Tibial artery (tissue), 4 donors: ENCODE results near the gene P2RX1.

ENCODE experiments used
- DNase-seq, 2 donors: peaks; one replicate each; pipeline ENCODE4 v3.0.0-alpha.2; 2019
- H3K27ac ChIP-seq, 2 donors: fragments of 200-600 bp; sonication (generic) in 1 of 2; 1 replicate in 1 of 2; 2 replicates in 1 of 2; pipeline ENCODE4 v1.5.1; 2018 to 2019; ENCODE audit warnings: mild to moderate bottlenecking in 1 of 2
- H3K27me3 ChIP-seq, 2 donors: fragments of 200-600 bp; sonication (generic) in 1 of 2; one replicate each; pipeline versions ENCODE4 v1.5.1 to v1.6.0; 2016 to 2019
- H3K36me3 ChIP-seq, 3 donors: fragments of 200-600 bp; sonication (generic) in 2 of 3; one replicate each; pipeline ENCODE4 v1.5.1; 2016 to 2019; ENCODE audit warnings: mild to moderate bottlenecking in 2 of 3
- H3K4me1 ChIP-seq, 4 donors: fragments of 200-600 bp; sonication (generic) in 2 of 4; 1 replicate in 3 of 4; 2 replicates in 1 of 4; pipeline ENCODE4 v1.5.1; 2016 to 2019
- H3K4me3 ChIP-seq, 2 donors: fragments of 200-600 bp; sonication (generic) in 1 of 2; 1 replicate in 1 of 2; 2 replicates in 1 of 2; pipeline ENCODE4 v1.5.1; 2018 to 2019; ENCODE audit warnings: mild to moderate bottlenecking in 2 of 2
- H3K9me3 ChIP-seq, 3 donors: fragments of 200-600 bp; sonication (generic) in 1 of 3; one replicate each; pipeline ENCODE4 v1.5.1; 2016 to 2019
- intact Hi-C: fragments of 100-400 bp; cut with DNase I; formaldehyde crosslinking; loops from one replicate; pipeline ENCODE4 v1.15.0; 2023; ENCODE audit warnings: low total_unique reads
- TF ChIP-seq, protein P1 (sequence below), 2 experiments: fragments of 200-600 bp in 1 of 2; fragments of 450-650 bp in 1 of 2; IDR thresholded peaks; one replicate each; pipeline ENCODE4 v1.5.1; 2017 to 2019; ENCODE audit warnings: antibody characterized with exemption in 2 of 2, mild to moderate bottlenecking in 1 of 2, moderate library complexity in 1 of 2

The P2RX1 gene

DNA sequence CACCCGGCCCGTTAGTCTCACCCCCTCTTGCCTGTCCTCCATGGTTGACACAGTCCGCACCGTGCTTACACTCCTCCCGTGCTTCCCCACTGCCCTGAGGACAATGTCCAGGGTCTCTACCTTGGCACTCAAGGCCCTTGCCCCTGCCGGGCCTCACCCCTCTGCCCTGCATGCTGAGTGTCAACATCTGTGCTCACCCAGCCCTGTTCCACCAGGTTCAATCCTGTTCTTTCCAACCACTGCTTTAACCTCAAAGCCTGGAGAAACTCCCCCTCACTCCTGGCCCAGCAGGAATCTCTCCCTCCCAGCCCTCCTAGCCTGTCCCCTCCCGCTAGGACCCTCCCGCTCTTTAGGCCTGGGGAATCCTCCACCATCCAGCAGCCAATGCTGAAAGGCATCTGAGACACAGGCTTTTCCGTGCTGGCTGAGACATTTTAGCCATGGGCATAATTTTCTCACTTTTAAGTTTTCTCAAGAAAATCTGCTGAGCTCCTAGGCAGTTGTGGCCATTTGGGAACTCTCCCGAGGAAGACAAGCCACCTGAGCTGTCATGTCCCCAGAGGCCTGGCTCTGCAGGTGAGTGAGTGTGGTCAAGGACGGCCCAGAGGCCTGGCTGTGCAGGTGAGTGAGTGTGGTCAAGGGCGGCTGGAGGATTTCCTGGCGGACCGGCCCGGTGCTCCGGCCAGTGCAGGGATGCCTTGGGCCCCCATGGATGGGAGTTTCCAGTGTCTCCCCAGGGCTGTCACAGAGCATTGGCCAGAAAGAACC, 10.8 kb upstream of the P2RX1 start:
- TF ChIP-seq, protein P1, sequence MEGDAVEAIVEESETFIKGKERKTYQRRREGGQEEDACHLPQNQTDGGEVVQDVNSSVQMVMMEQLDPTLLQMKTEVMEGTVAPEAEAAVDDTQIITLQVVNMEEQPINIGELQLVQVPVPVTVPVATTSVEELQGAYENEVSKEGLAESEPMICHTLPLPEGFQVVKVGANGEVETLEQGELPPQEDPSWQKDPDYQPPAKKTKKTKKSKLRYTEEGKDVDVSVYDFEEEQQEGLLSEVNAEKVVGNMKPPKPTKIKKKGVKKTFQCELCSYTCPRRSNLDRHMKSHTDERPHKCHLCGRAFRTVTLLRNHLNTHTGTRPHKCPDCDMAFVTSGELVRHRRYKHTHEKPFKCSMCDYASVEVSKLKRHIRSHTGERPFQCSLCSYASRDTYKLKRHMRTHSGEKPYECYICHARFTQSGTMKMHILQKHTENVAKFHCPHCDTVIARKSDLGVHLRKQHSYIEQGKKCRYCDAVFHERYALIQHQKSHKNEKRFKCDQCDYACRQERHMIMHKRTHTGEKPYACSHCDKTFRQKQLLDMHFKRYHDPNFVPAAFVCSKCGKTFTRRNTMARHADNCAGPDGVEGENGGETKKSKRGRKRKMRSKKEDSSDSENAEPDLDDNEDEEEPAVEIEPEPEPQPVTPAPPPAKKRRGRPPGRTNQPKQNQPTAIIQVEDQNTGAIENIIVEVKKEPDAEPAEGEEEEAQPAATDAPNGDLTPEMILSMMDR (IDR thresholded peaks at IDR 0.05) = no peak
- Histone ChIP-seq H3K27ac (peak overlapping the region; percentile 49 to 74), H3K27me3 (no peaks in the 10 kb centered on the region), H3K4me1 (peaks cover 0 to 51% (median 35%) of the 10 kb centered on the region in 4 donors), H3K36me3 (peaks cover 0 to 24% (median 5%) of the 10 kb centered on the region in 3 donors), H3K9me3 (no peaks in the 10 kb centered on the region), H3K4me3 (no peak overlapping the region)
- intact Hi-C loops = no loop called here
- no peak for DNase-seq

- H3K27ac ChIP-seq = peak overlapping the region; percentile 49 to 74
- H3K4me1 ChIP-seq = peaks cover 0 to 62% (median 44%) of the 10 kb centered on the region in 4 donors
- intact Hi-C loops = no loop called here
- H3K9me3 ChIP-seq = no peaks in the 10 kb centered on the region
- no peaks in the 10 kb centered on the region for H3K27me3 ChIP-seq
- TF ChIP-seq, protein P1 (IDR thresholded peaks at IDR 0.05) = no peak
- no peak overlapping the region for H3K4me3 ChIP-seq
- no peak for DNase-seq
- peaks cover 0 to 24% (median 5%) of the 10 kb centered on the region in 3 donors for H3K36me3 ChIP-seq
Measured at GRCh38 chr17:3925684-3926485, 9.6 kb upstream of the P2RX1 start.

- no peaks in the 10 kb centered on the region for H3K9me3 ChIP-seq
- TF ChIP-seq, protein P1 (IDR thresholded peaks at IDR 0.05) = no peak
- H3K36me3 ChIP-seq = peaks cover 0 to 16% (median 5%) of the 10 kb centered on the region in 3 donors
- peak overlapping the region; percentile 49 to 74 for H3K27ac ChIP-seq
- H3K27me3 ChIP-seq = no peaks in the 10 kb centered on the region
- H3K4me3 ChIP-seq = no peak overlapping the region
- no peak for DNase-seq
- intact Hi-C loops = no loop called here
- H3K4me1 ChIP-seq = peaks cover 0 to 71% (median 48%) of the 10 kb centered on the region in 4 donors
Measured at GRCh38 chr17:3924512-3925350, 8.5 kb upstream of the P2RX1 start.

DNA sequence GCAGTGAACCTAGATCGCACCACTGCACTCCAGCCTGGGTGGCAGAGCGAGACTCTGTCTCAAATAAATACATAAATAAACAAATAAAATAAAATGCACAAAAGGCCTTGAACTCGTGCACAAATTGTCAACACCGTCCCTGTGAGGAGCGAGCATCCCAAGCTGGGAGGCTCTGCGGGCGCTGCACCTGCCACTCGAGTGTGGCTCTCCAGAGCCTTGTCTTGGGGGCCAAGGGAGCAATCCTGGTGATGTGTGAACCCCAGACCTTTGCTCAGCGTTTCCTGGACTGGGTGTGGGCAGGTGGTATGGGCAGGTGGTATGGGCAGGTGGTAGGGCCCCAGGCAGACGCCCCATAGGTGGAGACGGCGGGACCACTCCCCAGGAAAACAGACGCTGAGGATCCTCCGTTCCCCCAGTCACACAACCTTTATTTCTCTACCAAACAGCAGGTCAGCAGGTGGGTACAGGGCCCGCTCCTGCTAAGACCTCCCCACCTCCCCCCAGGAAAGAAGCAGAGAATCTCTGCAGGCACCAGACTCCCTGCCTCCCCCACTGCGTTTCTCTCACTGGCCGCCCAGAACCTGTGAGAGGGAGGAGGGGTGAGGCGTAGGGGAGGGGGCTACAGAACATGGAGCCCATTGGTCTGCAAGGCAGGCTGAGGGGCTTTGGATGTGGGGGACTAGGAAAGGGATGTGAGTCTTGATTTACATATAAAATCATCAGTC, 7.4 kb upstream of the P2RX1 start:
- no peak for DNase-seq
- Histone ChIP-seq H3K9me3 (no peaks in the 10 kb centered on the region), H3K27me3 (no peaks in the 10 kb centered on the region), H3K27ac (peak overlapping the region; percentile 79 to 84), H3K4me1 (peaks cover 3 to 79% (median 58%) of the 10 kb centered on the region in 4 donors), H3K36me3 (peaks cover 0 to 12% (median 5%) of the 10 kb centered on the region in 3 donors), H3K4me3 (no peak overlapping the region)
- TF ChIP-seq, protein P1 (IDR thresholded peaks at IDR 0.05) = no peak
- intact Hi-C loops = no loop called here

DNA sequence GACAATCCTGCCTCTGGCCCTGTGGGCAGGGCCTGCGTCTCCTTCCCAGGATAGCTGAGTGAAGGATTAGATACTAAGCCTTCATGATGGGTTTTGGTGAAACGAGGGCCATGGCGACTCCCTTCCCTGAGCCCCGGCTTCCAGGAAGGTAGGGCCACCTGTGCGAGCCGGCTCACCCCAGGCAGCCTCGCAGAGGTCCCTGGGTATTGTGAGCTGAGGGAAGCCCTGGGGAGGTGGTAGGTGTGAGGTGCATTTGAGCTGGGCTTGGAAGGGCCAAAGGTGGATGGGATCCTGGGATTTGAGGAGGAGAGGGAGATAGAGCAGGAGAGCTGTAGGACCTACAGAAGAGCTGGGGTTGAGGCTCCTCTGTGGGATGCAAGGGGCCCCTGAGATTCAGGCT, 6.5 kb upstream of the P2RX1 start:
- Histone ChIP-seq H3K9me3 (no peaks in the 10 kb centered on the region), H3K36me3 (peaks cover 0 to 12% (median 0%) of the 10 kb centered on the region in 3 donors), H3K4me1 (peaks cover 3 to 77% (median 55%) of the 10 kb centered on the region in 4 donors), H3K27ac (peak overlapping the region; percentile 79 to 84), H3K27me3 (no peaks in the 10 kb centered on the region), H3K4me3 (no peak overlapping the region)
- TF ChIP-seq, protein P1 (IDR thresholded peaks at IDR 0.05) = no peak
- no peak for DNase-seq
- intact Hi-C loops = no loop called here
